Lower lobe of right lung (tissue), 2 donors: ENCODE data around the gene RAD51B. TPM values are rescaled to one million over a fixed set of nuclear protein-coding genes. Genes with fewer than 3 reads are reported as not detected.

Source experiments
- ATAC-seq, 2 donors: fragments of 200-7000 bp; cut with Tn5 transposase; one replicate each; pipeline ENCODE4 v1.9.1; 2020 to 2022; ENCODE audit warnings: mild to moderate bottlenecking in 2 of 2, moderate library complexity in 2 of 2
- DNase-seq: peaks from one replicate; pipeline ENCODE4 v3.0.0-alpha.2; 2020
- H3K27ac ChIP-seq: fragments of 200-600 bp; one replicate; pipeline ENCODE4 v1.8.0; 2022
- H3K27me3 ChIP-seq: fragments of 200-600 bp; one replicate; pipeline ENCODE4 v1.8.0; 2022; ENCODE audit warnings: low read depth
- H3K36me3 ChIP-seq: fragments of 200-600 bp; one replicate; pipeline ENCODE4 v1.8.0; 2022; ENCODE audit warnings: mild to moderate bottlenecking
- H3K4me1 ChIP-seq: fragments of 200-600 bp; one replicate; pipeline ENCODE4 v1.8.0; 2022
- H3K4me3 ChIP-seq: fragments of 200-600 bp; one replicate; pipeline ENCODE4 v1.8.0; 2022; ENCODE audit warnings: mild to moderate bottlenecking
- H3K9me3 ChIP-seq: fragments of 200-600 bp; one replicate; pipeline ENCODE4 v1.8.0; 2022
- CTCF ChIP-seq: fragments of 200-600 bp; IDR thresholded peaks from one replicate; pipeline ENCODE4 v1.8.0; 2022; ENCODE audit warnings: antibody characterized with exemption, mild to moderate bottlenecking
- intact Hi-C: fragments of 100-400 bp; cut with DNase I; formaldehyde crosslinking; loops from one replicate; pipeline ENCODE4 v1.11.0; 2022
- total RNA-seq: library from RNA; stranded (reverse); fragmentation: NEBNext Ultra II Directional; extraction: Animal tissue kit (Norgen Biotek cat#: 25700); gene quantifications from one replicate; pipeline ENCODE4 v1.2.1, GENCODE V29; 2021
- donor health status: DM: no; HTN: yes; CAD: no; lungs with severe emphysema.

The RAD51B gene
- total RNA-seq, 1 donor from 2014 or later = 22.2 TPM

DNA sequence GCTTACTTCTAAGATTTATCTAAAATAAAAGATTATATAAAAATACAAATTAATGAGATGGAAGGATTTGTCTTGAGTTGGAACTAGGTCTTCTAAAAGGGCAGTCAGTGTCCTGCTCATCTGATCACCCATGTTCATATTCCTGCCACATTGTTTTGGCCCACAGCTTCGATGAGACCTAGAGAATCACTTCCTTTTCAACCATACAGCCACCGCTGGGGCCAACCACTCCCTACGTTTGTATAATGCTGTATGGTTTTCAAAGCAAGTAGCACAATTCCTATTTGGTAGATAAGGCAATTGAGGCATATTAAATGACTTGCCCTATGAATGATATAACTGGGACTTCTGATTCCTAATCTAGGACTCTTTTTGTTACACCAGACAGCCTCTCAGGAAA lies 723.9 kb downstream of the RAD51B start:
- no peaks in the 10 kb centered on the region for H3K9me3 ChIP-seq
- H3K36me3 ChIP-seq = no peaks in the 10 kb centered on the region
- H3K4me3 ChIP-seq = no peak overlapping the region
- H3K27ac ChIP-seq = no peak overlapping the region
- intact Hi-C loops = no loop called here
- TF ChIP-seq CTCF = no peak
- peaks cover 36% of the 10 kb centered on the region for H3K4me1 ChIP-seq
- ATAC-seq (no peak), DNase-seq (no peak)
- no peaks in the 10 kb centered on the region for H3K27me3 ChIP-seq

DNA sequence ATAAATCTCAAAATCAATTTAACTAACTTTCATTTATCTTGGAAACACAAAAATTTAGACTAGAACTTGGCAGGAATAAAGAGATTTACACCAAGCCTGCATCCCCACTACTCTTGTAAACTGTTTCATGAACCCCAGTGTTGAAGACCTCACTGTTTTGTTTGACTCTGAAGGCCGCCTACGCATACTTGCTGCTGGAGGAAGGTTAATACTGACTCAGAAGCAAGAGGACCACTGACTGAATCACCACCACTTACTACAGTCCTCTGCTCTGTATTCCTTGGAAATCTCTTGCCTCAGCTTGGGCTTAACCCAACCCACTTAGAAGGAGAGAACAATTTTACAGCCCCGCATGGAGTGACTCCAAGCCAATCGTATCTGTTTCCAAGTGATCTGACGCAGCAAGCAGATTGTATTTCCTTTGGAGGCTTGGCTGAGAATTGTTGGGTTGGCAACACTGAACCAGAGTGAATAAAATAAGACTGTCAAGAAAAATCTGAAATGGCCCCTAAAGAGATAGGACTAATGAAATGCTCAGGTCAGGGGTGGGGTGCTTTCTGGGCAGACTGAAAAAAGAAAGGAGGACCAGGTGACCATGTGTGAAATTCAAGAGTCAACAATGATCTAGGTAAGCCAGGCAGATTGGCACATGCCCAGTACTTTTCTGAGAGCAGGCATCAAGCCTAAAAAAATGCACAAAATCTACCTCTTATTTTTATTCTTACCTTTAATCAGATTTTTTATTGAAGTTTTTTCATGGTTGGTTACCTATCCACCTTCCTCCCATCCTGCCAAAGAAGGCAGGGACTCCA lies 724.7 kb downstream of the RAD51B start:
- peak; percentile 42 to 44 for ATAC-seq
- DNase-seq = no peak
- no peak overlapping the region for H3K27ac ChIP-seq
- no peaks in the 10 kb centered on the region for H3K27me3 ChIP-seq
- intact Hi-C loops = no loop called here
- no peaks in the 10 kb centered on the region for H3K36me3 ChIP-seq
- H3K9me3 ChIP-seq = no peaks in the 10 kb centered on the region
- TF ChIP-seq CTCF = no peak
- H3K4me1 ChIP-seq = peaks cover 42% of the 10 kb centered on the region
- H3K4me3 ChIP-seq = no peak overlapping the region

- H3K27me3 ChIP-seq = no peaks in the 10 kb centered on the region
- no peak for ATAC-seq
- DNase-seq = no peak
- no peak overlapping the region for H3K4me3 ChIP-seq
- H3K4me1 ChIP-seq = peaks cover 64% of the 10 kb centered on the region
- no peaks in the 10 kb centered on the region for H3K9me3 ChIP-seq
- intact Hi-C loops = no loop called here
- peak overlapping the region; percentile 86 for H3K27ac ChIP-seq
- H3K36me3 ChIP-seq = no peaks in the 10 kb centered on the region
- no peak for TF ChIP-seq CTCF
Observed at GRCh38 chr14:68546839-68547238, 727.3 kb downstream of the RAD51B start.

GRCh38 chr14:68547305-68548193 lies 728.0 kb downstream of the RAD51B start:
- DNase-seq = no peak
- H3K4me1 ChIP-seq = peaks cover 71% of the 10 kb centered on the region
- ATAC-seq = peak; percentile 66 to 70
- H3K4me3 ChIP-seq = no peak overlapping the region
- no peaks in the 10 kb centered on the region for H3K36me3 ChIP-seq
- peak overlapping the region; percentile 86 for H3K27ac ChIP-seq
- TF ChIP-seq CTCF = no peak
- H3K9me3 ChIP-seq = no peaks in the 10 kb centered on the region
- intact Hi-C loops = no loop called here
- no peaks in the 10 kb centered on the region for H3K27me3 ChIP-seq

DNA sequence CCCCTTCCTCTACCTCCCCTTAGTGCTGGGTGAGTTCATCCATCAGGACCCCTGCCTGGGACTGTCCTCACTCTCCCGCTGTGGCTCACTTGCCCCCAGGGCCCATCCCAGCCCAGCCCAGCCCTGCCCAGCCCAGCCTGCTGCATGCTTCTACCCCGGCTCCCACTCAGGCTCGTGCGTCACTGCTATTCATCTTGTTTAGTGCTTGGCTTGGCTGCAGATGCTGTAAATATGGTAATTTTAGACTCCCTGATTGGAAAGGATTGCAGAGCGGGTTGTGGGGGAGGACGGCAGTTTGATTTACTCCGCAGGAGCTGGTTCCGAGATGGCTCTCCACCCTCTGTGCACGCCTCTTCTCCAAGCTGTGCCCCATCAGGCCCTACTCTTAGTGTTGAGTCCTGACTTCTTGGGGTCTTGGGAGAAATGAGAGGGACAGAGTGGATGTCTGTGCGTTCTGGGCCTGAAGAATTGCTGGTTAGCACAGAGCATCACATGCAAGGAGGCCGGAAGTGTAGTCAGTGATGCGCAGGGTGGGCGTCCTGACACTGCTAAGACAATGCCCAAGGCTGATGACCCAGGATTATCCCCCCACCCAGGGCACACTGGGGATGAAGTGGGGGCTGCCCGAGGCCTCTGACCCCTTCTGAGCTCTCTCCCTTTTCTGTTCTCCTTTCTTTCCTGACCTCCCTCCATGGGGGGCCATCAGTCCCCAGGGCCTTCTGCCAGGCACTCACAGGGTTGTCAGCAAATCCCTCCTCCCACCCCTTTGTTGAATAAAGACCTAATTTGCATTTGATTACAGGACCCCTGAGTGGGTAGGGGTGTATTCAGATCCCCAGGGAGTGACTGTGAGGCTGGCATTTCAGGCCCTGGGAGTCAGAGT lies 728.9 kb downstream of the RAD51B start:
- Histone ChIP-seq H3K4me1 (peaks cover 79% of the 10 kb centered on the region), H3K27ac (peak overlapping the region; percentile 86), H3K27me3 (no peaks in the 10 kb centered on the region), H3K36me3 (no peaks in the 10 kb centered on the region), H3K9me3 (no peaks in the 10 kb centered on the region), H3K4me3 (no peak overlapping the region)
- intact Hi-C loops = no loop called here
- TF ChIP-seq CTCF = no peak
- ATAC-seq = peak; percentile 87 to 90
- DNase-seq = peak; percentile 78
